NCI-H345 treated with DMSO at 0.1 percent for 48 hours (cell line): Measurements from ENCODE around the gene ABCA8.
"Not testable (repeated sequence)": the region's sequence is repeated elsewhere in the genome, so short reads cannot be mapped to it uniquely, and the experiment has no call there.

Experiments used
- DNase-seq: peaks from one replicate; lab custom pipeline; 2025; ENCODE audit not compliant: unreplicated experiment; lab: John Stamatoyannopoulos, UW

The ABCA8 gene, protein sequence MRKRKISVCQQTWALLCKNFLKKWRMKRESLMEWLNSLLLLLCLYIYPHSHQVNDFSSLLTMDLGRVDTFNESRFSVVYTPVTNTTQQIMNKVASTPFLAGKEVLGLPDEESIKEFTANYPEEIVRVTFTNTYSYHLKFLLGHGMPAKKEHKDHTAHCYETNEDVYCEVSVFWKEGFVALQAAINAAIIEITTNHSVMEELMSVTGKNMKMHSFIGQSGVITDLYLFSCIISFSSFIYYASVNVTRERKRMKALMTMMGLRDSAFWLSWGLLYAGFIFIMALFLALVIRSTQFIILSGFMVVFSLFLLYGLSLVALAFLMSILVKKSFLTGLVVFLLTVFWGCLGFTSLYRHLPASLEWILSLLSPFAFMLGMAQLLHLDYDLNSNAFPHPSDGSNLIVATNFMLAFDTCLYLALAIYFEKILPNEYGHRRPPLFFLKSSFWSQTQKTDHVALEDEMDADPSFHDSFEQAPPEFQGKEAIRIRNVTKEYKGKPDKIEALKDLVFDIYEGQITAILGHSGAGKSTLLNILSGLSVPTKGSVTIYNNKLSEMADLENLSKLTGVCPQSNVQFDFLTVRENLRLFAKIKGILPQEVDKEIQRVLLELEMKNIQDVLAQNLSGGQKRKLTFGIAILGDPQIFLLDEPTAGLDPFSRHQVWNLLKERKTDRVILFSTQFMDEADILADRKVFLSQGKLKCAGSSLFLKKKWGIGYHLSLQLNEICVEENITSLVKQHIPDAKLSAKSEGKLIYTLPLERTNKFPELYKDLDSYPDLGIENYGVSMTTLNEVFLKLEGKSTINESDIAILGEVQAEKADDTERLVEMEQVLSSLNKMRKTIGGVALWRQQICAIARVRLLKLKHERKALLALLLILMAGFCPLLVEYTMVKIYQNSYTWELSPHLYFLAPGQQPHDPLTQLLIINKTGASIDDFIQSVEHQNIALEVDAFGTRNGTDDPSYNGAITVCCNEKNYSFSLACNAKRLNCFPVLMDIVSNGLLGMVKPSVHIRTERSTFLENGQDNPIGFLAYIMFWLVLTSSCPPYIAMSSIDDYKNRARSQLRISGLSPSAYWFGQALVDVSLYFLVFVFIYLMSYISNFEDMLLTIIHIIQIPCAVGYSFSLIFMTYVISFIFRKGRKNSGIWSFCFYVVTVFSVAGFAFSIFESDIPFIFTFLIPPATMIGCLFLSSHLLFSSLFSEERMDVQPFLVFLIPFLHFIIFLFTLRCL (N-terminal part only)

GRCh38 chr17:68955181-68955841, at the start of gene ABCA8:
ABCA8 (minus strand) TSS chr17:68955392; CDS start chr17:68942034, 13,358 bp downstream.
- no peak for DNase-seq

GRCh38 chr17:69004759-69005158, 49.6 kb upstream of the ABCA8 start:
- DNase-seq, result not testable (repeated sequence)

DNA sequence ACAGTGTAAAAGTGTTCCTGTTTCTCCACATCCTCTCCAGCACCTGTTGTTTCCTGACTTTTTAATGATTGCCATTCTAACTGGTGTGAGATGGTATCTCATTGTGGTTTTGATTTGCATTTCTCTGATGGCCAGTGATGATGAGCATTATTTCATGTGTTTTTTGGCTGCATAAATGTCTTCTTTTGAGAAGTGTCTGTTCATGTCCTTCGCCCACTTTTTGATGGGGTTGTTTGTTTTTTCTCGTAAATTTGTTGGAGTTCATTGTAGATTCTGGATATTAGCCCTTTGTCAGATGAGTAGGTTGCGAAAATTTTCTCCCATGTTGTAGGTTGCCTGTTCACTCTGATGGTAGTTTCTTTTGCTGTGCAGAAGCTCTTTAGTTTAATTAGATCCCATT, 44.6 kb upstream of the ABCA8 start:
- not testable (repeated sequence) for DNase-seq

DNA sequence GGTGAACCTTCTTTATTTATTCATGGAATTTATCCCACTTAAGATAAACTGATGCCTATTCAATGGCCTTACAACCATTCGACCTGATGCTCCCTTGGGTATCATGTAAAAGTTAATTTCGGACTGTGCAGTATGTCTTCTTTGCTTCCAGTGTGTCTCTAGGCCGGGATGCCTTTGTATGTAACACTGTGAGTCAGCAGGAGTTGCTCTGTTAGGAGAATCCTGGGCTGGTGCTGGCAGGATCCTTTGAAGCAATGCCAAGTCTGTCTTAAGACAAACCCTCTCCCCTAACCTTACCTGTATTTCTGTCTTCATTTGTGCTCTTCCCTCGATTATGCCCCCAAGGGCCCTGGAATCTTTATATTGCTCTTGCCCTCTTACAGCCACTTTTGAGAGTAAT, 37.9 kb upstream of the ABCA8 start:
- DNase-seq, result no peak

DNA sequence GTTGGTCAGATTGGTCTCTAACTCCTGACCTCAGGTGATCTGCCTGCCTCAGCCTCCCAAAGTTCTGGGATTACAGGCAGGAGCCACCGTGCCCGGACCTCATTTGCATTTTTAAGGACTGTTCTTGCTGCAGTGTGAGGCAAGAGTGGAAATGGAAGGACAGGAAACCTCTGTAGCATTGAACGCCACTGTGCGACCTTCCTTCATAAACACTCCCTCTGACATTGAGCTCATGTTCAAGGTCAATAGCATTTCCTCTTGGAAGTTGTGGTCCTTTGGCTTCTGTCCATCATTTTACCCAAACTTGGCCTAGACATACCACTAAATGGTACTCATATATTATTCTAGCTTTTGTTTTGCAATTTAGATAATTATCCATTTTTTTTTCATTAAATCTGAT, 32.8 kb upstream of the ABCA8 start:
- DNase-seq, result no peak

- DNase-seq, result no peak
Measured at GRCh38 chr17:68981288-68981687, 26.1 kb upstream of the ABCA8 start.

DNA sequence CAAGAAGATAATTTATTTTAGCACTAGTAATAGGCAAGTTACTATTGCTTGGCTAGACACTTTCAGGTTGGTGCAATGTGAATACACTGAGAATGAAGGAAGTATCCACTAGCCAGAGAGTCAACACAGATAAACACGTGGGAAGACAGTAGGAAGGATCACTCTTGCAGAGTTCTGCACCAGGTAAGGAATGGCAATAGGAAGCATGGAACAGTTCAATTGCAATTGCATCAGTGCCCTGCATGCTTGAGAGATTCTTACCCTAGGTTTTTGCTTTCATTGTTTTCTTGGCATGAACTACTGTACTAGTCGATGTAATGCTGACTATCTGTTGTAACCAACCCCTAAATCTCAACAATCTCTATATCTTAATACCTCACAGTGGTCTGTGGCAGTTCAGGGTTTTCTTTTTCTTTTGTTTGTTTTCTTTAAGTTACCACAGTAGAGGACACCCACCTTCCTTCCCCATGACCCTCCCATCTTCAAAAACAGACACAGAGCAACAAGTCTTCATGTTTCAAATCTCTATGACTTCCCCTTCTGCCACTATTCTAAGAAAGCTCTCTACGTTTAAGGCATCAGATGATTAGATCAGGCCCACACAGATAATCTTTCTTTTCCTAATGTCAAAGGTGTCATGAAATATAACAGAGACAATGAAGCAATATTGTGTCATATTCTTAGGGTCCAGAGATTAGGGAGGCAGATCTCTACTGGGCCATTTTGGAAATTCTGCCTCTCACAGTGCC, 18.1 kb upstream of the ABCA8 start:
- DNase-seq, result no peak

- DNase-seq, result no peak
Measured at GRCh38 chr17:68972119-68972704, 17.0 kb upstream of the ABCA8 start.

DNA sequence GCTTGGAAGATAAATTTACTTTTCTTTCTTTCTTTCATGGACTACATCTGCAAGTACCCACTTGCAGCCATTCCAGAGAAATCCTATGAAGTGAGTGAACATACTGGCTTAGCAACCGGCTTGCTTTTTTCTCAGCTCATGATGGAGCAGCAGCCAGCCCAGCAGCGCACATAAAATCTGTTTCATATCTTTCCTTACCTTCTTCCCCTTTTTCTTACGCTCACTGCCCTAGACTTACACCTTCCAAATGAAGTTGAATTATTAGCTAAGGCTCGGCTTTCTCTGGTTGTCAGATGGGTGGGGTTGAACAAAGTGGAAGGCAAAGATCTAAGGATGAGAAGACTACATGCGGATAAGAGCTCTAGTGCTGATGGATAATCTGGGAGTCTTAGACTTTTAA, 13.9 kb upstream of the ABCA8 start:
- no peak for DNase-seq

DNA sequence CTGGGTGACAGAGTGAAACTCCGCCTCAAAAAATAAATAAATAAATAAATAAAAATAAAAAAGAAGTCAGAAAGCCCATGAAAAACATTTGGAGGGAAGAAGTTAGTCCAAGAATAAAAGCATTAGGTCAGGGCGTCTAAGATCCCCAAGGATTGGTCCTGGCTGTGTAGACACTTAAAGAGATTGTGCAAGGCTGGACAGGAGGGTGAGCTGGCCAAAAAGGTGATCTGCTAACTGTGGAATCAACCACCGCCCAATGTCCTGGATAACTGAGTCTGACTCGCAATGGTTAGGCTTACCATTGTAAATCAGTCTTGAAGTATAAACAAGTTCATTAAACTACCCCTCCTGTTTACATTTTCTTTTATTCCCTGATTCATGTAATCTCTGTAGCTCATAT, 8.8 kb upstream of the ABCA8 start:
- no peak for DNase-seq

- DNase-seq, result no peak
Measured at GRCh38 chr17:68961214-68961882, 6.2 kb upstream of the ABCA8 start.

DNA sequence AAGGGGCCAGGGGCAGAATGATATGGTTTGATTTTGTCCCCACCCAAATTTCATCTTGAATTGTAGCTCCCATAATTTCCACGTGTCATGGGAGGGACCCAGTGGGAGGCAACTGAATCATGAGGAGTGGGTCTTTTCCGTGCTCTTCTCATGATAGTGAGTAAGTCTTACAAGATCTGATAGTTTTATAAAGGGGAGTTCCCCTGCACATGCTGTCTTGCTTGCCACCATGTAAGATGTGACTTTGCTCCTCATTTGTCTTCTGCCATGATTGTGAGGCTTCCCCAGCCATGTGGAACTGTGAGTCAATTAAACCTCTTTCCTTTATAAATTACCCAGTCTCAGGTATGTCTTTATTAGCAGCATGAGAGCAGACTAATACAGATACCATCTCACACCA, 3.9 kb upstream of the ABCA8 start:
- DNase-seq, result not testable (repeated sequence)

- DNase-seq, result no peak
Measured at GRCh38 chr17:68957944-68958343, 2.8 kb upstream of the ABCA8 start.

- no peak for DNase-seq
Measured at GRCh38 chr17:68954146-68954896, 871 bp downstream of the ABCA8 start.

- no peak for DNase-seq
Measured at GRCh38 chr17:68953340-68953997, 1.7 kb downstream of the ABCA8 start.

GRCh38 chr17:68950725-68951124, 4.5 kb downstream of the ABCA8 start:
- DNase-seq, result no peak

- not testable (repeated sequence) for DNase-seq
Measured at GRCh38 chr17:68947868-68948267, 7.3 kb downstream of the ABCA8 start.
